GM12878 (cell line): ENCODE measurements around the gene BAZ1B. TPM values are rescaled to one million over a fixed set of nuclear protein-coding genes. Genes with fewer than 3 reads are reported as not detected.
A peak's percentile ranks its signal among the peaks of the same experiment; 100 is the strongest.

Source experiments
- ATF7 ChIP-seq: fragments of 450-650 bp; IDR thresholded peaks from 2 replicates; pipeline ENCODE4 v1.6.1; 2016; ENCODE audit warnings: low read depth, mild to moderate bottlenecking
- BCL3 ChIP-seq: IDR thresholded peaks from 2 replicates; pipeline ENCODE4 v1.6.1; 2011; ENCODE audit warnings: borderline replicate concordance, low read depth, mild to moderate bottlenecking, moderate library complexity, low read length; ENCODE audit not compliant: insufficient read depth, poor library complexity, severe bottlenecking
- CBX3 ChIP-seq: fragments of 200-600 bp; sonication (generic); IDR thresholded peaks from 2 replicates; pipeline ENCODE4 v1.6.1; 2016; ENCODE audit warnings: low read depth, borderline replicate concordance
- CBX5 ChIP-seq: sonication (generic); IDR thresholded peaks from 2 replicates; pipeline ENCODE4 v1.6.1; 2016; ENCODE audit warnings: low read depth, moderate library complexity, mild to moderate bottlenecking, inconsistent platforms
- CREM ChIP-seq: IDR thresholded peaks from 2 replicates; pipeline ENCODE4 v1.6.1; 2014; ENCODE audit warnings: antibody characterized with exemption, low read depth
- ELK1 ChIP-seq: IDR thresholded peaks from 2 replicates; pipeline ENCODE4 v1.6.1; 2012; ENCODE audit warnings: low read depth, low read length, improper control_type of control experiment
- ESRRA ChIP-seq: IDR thresholded peaks from 2 replicates; pipeline ENCODE4 v1.6.1; 2012; ENCODE audit warnings: mild to moderate bottlenecking, low read length, improper control_type of control experiment
- FOS ChIP-seq: IDR thresholded peaks from 3 replicates; pipeline ENCODE4 v1.6.1; 2011; ENCODE audit warnings: borderline replicate concordance; ENCODE audit not compliant: insufficient read length; ENCODE audit errors: extremely low read depth
- HDGF ChIP-seq: fragments of 450-650 bp; IDR thresholded peaks from 2 replicates; pipeline ENCODE4 v1.6.1; 2016; ENCODE audit warnings: antibody characterized with exemption
- IRF5 ChIP-seq: fragments of 450-650 bp; IDR thresholded peaks from 2 replicates; pipeline ENCODE4 v1.6.1; 2017; ENCODE audit warnings: borderline replicate concordance
- MEF2B ChIP-seq: fragments of 450-650 bp; IDR thresholded peaks from 2 replicates; pipeline ENCODE4 v1.6.1; 2018; ENCODE audit warnings: mild to moderate bottlenecking, moderate library complexity; ENCODE audit not compliant: partially characterized antibody, poor library complexity, severe bottlenecking
- NFYB ChIP-seq: IDR thresholded peaks from 2 replicates; pipeline ENCODE4 v1.6.1; 2011; ENCODE audit warnings: low read depth, mild to moderate bottlenecking, low read length, improper control_type of control experiment, moderate library complexity; ENCODE audit not compliant: insufficient read depth
- POLR2A ChIP-seq: IDR thresholded peaks from 2 replicates; pipeline ENCODE4 v1.6.1; 2011; ENCODE audit warnings: low read depth, mild to moderate bottlenecking, low read length
- POLR2AphosphoS5 ChIP-seq: IDR thresholded peaks from 2 replicates; pipeline ENCODE4 v1.6.1; 2011; ENCODE audit warnings: mild to moderate bottlenecking, low read length, inconsistent platforms
- RAD21 ChIP-seq: IDR thresholded peaks from 2 replicates; pipeline ENCODE4 v1.6.1; 2011; ENCODE audit warnings: mild to moderate bottlenecking, low read depth, low read length, moderate library complexity; ENCODE audit not compliant: insufficient read depth
- SKIL ChIP-seq: fragments of 450-650 bp; IDR thresholded peaks from 2 replicates; pipeline ENCODE4 v1.6.1; 2017; ENCODE audit warnings: mild to moderate bottlenecking, low read depth, inconsistent platforms; ENCODE audit not compliant: poor library complexity, severe bottlenecking
- SMARCA5 ChIP-seq: fragments of 450-650 bp; IDR thresholded peaks from 2 replicates; pipeline ENCODE4 v1.6.1; 2017; ENCODE audit warnings: mild to moderate bottlenecking
- SMC3 ChIP-seq: IDR thresholded peaks from 2 replicates; pipeline ENCODE4 v1.6.1; 2011; ENCODE audit warnings: low read length, improper control_type of control experiment, borderline replicate concordance
- SPI1 ChIP-seq: IDR thresholded peaks from 2 replicates; pipeline ENCODE4 v1.6.1; 2011; ENCODE audit warnings: low read depth, mild to moderate bottlenecking, low read length, moderate library complexity, borderline replicate concordance; ENCODE audit not compliant: insufficient read depth
- SUPT20H ChIP-seq: IDR thresholded peaks from 2 replicates; pipeline ENCODE4 v1.6.1; 2011; ENCODE audit warnings: low read depth, mild to moderate bottlenecking, low read length, moderate library complexity, borderline replicate concordance; ENCODE audit not compliant: control insufficient read depth
- ZNF217 ChIP-seq: fragments of 450-650 bp; IDR thresholded peaks from 2 replicates; pipeline ENCODE4 v1.6.1; 2017; ENCODE audit warnings: antibody characterized with exemption, mild to moderate bottlenecking
- ZSCAN29 ChIP-seq: fragments of 450-650 bp; IDR thresholded peaks from 2 replicates; pipeline ENCODE4 v1.6.1; 2017; ENCODE audit warnings: mild to moderate bottlenecking, moderate library complexity
- ZZZ3 ChIP-seq: IDR thresholded peaks from 2 replicates; pipeline ENCODE4 v1.6.1; 2011; ENCODE audit warnings: low read depth; ENCODE audit not compliant: control insufficient read depth, insufficient read length
- polyA plus RNA-seq, 11 experiments: library from polyadenylated mRNA; depleted of rRNA in 4 of 11; unstranded in 6 of 11; stranded (reverse) in 5 of 11; fragments of >200 nt; fragmentation: Nextera tagmentation in 4 of 11; fragmentation: Illumina TruSeq in 1 of 11; extraction: Ambion mirVana in 4 of 11; extraction: Trizol in 1 of 11; gene quantifications; 1 replicate in 1 of 11; 2 replicates in 10 of 11; pipeline versions ENCODE4 v1.2.1 to v1.2.3, GENCODE V29; 2011 to 2016; ENCODE audit warnings: inconsistent platforms in 2 of 11, missing spikeins in 2 of 11, low read depth in 1 of 11
- total RNA-seq, 4 experiments: library from RNA; depleted of rRNA in 3 of 4; stranded (reverse); fragments of >200 nt in 3 of 4; fragmentation: Illumina TruSeq in 1 of 4; extraction: Trizol in 1 of 4; gene quantifications; 2 replicates each; pipeline versions ENCODE4 v1.2.1 to v1.2.3, GENCODE V29; 2013 to 2021
- TF ChIP-seq, protein P1 (sequence below): fragments of 450-650 bp; IDR thresholded peaks from 2 replicates; pipeline ENCODE4 v1.6.1; 2016; ENCODE audit warnings: mild to moderate bottlenecking

Gene BAZ1B
- total and polyA plus RNA-seq, 10 of the 15 experiments (the other 5 are each of a cell fraction or from before 2014, with no cell fraction given): 14.0 to 77.4 (median 36.2) TPM

GRCh38 chr7:73522105-73522872 lies at the start of gene BAZ1B (continued):
- TF ChIP-seq FOS: peak; percentile 83
- TF ChIP-seq ESRRA: peak; percentile 71; the same call in 1 of the 2 replicates
- no peak for TF ChIP-seq ZSCAN29
- TF ChIP-seq SMARCA5: 0 out of 2 replicates have a peak, but pooled peaks have one; percentile 31
- peak; percentile 71 for TF ChIP-seq CREM
- TF ChIP-seq POLR2AphosphoS5: peak; percentile 90
- no peak; the same call in 1 of the 2 replicates for TF ChIP-seq ELK1
- TF ChIP-seq SMC3: no peak
- TF ChIP-seq MEF2B: peak; percentile 45
- TF ChIP-seq CBX3: no peak
- no peak for TF ChIP-seq SUPT20H
- TF ChIP-seq, protein P1, sequence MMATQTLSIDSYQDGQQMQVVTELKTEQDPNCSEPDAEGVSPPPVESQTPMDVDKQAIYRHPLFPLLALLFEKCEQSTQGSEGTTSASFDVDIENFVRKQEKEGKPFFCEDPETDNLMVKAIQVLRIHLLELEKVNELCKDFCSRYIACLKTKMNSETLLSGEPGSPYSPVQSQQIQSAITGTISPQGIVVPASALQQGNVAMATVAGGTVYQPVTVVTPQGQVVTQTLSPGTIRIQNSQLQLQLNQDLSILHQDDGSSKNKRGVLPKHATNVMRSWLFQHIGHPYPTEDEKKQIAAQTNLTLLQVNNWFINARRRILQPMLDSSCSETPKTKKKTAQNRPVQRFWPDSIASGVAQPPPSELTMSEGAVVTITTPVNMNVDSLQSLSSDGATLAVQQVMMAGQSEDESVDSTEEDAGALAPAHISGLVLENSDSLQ: peak; percentile 99
- TF ChIP-seq BCL3: peak; percentile 24
- peak; percentile 3; the same call in 1 of the 2 replicates for TF ChIP-seq SPI1
- TF ChIP-seq ZNF217: no peak
- no peak for TF ChIP-seq IRF5
- TF ChIP-seq CBX5: no peak
- no peak for TF ChIP-seq RAD21
- peak; percentile 86 for TF ChIP-seq POLR2A
- no peak for TF ChIP-seq ZZZ3
- TF ChIP-seq NFYB: peak; percentile 97
- peak; percentile 72 for TF ChIP-seq ATF7
- TF ChIP-seq HDGF: peak; percentile 92
- peak; percentile 28 for TF ChIP-seq SKIL
